HG03342 (cell line): Measurements from ENCODE around the gene RPGRIP1L.

ENCODE experiments used
- ATAC-seq: cut with Tn5 transposase; IDR thresholded peaks from one replicate; pipeline ENCODE4 v1.9.1; 2021; ENCODE audit warnings: mild to moderate bottlenecking, moderate library complexity; ENCODE audit not compliant: unreplicated experiment

Gene RPGRIP1L

DNA sequence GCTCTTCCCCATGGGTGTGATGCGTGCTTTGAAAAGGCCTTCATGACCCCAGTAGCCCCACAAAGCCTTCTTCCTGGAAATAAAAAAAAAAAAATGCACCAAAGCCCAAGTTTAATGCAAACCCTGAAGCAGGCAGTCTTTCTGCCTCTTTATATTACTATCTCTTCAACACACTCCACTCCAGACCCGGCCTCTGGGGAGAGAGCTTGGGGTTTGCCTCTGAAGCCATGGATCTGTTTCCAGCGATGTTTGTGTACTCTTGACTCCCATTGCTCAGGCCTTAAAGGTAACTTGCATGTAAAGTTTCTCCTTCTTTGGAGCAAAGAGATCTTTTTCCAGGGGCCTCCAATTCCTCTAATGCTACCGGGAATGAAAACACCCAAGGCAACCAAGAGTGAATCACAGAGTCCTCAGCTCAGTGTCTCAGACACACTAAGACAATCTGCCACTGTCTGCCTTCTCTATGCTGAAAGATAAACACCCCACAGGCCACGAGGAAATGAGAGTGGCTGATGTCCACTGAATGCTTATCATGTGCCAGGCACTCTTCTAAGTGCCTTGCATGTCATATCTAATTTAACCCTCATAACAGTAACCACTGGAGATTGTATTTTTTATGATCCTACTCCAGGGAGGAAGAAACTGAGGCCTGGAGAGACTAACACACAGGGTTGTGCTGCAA lies 144.2 kb downstream of the RPGRIP1L start:
- ATAC-seq, result no peak

DNA sequence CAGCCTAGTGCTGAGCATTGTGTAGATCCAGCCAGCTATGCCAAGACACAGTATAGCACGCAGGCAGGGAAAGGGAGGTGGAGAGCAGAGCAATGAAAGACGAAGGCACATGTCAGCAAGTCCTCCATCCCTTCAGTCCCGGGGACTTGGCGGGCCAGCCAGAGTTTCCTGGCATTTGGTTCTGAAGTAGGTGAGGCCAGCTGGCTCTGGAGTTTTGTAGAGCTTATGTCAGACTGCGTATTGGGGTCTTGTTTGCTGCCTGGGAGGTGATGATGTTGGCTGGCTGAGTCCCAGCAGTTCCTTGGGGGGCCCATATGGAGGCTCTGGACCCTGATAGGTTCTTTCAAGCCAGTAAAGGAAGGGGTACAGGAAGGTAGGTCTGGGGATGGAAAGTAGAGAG lies 144.9 kb downstream of the RPGRIP1L start:
- ATAC-seq, result no peak

DNA sequence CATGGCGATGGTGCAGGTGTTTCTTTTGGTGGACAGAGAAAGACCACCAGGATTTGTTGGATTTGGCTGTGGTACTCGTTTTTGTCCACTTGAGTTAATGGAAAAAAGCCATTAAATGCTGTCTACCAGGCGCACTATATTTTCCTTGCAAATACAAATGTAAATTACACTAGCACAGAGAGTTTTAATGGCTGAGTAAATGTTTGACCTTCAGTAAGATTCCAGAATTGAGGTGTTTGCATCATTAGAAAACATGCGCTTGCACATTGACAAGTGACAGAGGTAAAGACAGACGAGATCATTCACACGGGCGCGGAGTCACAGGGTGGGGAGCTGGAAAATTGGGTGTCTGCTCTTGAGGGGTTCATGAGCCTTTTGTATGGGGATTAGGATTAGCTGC lies 147.1 kb downstream of the RPGRIP1L start:
- no peak for ATAC-seq

DNA sequence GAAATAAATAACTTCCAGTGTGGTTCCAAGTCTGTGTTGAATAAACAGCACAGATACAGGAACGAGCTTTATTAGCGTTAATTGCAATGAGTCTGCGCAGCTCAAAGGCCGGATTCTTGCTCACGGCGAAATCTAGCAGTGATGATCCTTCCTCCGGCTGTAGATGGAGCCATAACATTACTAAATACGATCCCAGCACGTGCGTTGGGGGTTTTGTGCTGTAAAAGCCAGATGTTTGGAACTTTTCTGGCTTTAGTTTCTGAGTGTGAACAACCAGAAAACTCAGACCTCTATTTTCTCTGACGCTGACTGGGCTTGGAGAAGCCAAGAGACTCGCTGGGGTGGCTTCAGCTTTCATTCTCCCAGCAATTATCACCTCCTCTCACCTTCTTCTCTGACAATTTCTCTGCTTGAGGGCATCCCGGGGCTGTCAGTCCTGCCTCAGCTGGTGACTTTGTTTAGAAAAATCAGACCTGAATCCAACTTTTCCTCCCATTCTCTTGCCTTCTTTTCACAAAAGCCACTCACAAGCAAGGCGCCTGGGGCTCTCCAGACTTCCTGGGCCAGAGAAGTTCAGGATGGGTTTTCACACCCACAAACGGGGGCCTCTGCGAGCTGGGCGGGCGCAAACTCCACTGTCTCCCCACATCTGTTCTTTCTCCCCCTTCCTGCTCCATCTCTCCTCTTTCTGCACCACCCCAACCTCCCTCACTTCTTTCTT lies 153.5 kb downstream of the RPGRIP1L start:
- ATAC-seq, result peak; percentile 75
